Kidney epithelial cell (primary cell): Measurements from ENCODE around the gene TMEM91. TPM values are rescaled to one million over a fixed set of nuclear protein-coding genes. Genes with fewer than 3 reads are reported as not detected.

Experiments
- DNase-seq: peaks from one replicate; pipeline ENCODE4 v3.0.0-alpha.2; 2010; ENCODE audit warnings: low read depth
- H3K27me3 ChIP-seq: 2 replicates; pipeline ENCODE4 v1.6.0; 2011; ENCODE audit warnings: low read length; ENCODE audit not compliant: control insufficient read depth, insufficient read depth
- H3K36me3 ChIP-seq: 2 replicates; pipeline ENCODE4 v1.5.1; 2011; ENCODE audit warnings: low read length; ENCODE audit not compliant: control insufficient read depth, insufficient read depth
- H3K4me3 ChIP-seq: 2 replicates; pipeline ENCODE4 v1.5.1; 2011; ENCODE audit warnings: low read depth, mild to moderate bottlenecking, control low read depth, low read length
- CTCF ChIP-seq: IDR thresholded peaks from 2 replicates; pipeline ENCODE4 v1.5.1; 2011; ENCODE audit warnings: mild to moderate bottlenecking, moderate library complexity, low read length, control low read depth, inconsistent platforms; ENCODE audit not compliant: insufficient read depth, poor library complexity, severe bottlenecking
- total RNA-seq: library from RNA; depleted of rRNA; stranded (reverse); fragments of >200 nt; gene quantifications from 2 replicates; pipeline ENCODE4 v1.2.3, GENCODE V29; 2015

Gene TMEM91
- total RNA-seq, 1 donor from 2014 or later = 1.6 TPM

- Histone ChIP-seq H3K27me3 (no peaks in the 10 kb centered on the region), H3K4me3 (no peak overlapping the region), H3K36me3 (no peaks in the 10 kb centered on the region)
- no peak for TF ChIP-seq CTCF
- no peak for DNase-seq
Observed at GRCh38 chr19:41355802-41356201, 20.5 kb upstream of the TMEM91 start.

GRCh38 chr19:41356984-41357739, 19.2 kb upstream of the TMEM91 start:
- H3K36me3 ChIP-seq = no peaks in the 10 kb centered on the region
- DNase-seq = no peak

GRCh38 chr19:41357746-41358145, 18.6 kb upstream of the TMEM91 start:
- no peaks in the 10 kb centered on the region for H3K27me3 ChIP-seq
- H3K4me3 ChIP-seq = no peak overlapping the region
- no peak for TF ChIP-seq CTCF
- no peaks in the 10 kb centered on the region for H3K36me3 ChIP-seq
- no peak for DNase-seq

More at GRCh38 chr19:41356984-41357739, 19.2 kb upstream of the TMEM91 start:
- Histone ChIP-seq H3K4me3 (no peak overlapping the region), H3K27me3 (no peaks in the 10 kb centered on the region)
- TF ChIP-seq CTCF = no peak

GRCh38 chr19:41359741-41360140, 16.6 kb upstream of the TMEM91 start:
- TF ChIP-seq CTCF = no peak
- no peaks in the 10 kb centered on the region for H3K27me3 ChIP-seq
- no peak for DNase-seq
- no peak overlapping the region for H3K4me3 ChIP-seq
- no peaks in the 10 kb centered on the region for H3K36me3 ChIP-seq

- no peak for TF ChIP-seq CTCF
- no peaks in the 10 kb centered on the region for H3K36me3 ChIP-seq
- no peak overlapping the region for H3K4me3 ChIP-seq
- no peak for DNase-seq
- no peaks in the 10 kb centered on the region for H3K27me3 ChIP-seq
Observed at GRCh38 chr19:41362143-41362847, 14.0 kb upstream of the TMEM91 start.
